Measurements from ENCODE around the gene IER3. TPM values are rescaled to one million over a fixed set of nuclear protein-coding genes. Genes with fewer than 3 reads are reported as not detected.
A peak's percentile ranks its signal among the peaks of the same experiment; 100 is the strongest.

Gene IER3
- total and polyA plus RNA-seq, 9 of the 15 experiments (the other 6 are each of a cell fraction or from before 2014, with no cell fraction given) = 1.5 to 30.0 (median 11.5) TPM

GRCh38 chr6:30719356-30719755 lies 25.0 kb downstream of the IER3 start (continued):
- TF ChIP-seq ELF1 (tag; IDR thresholded peaks at IDR 0.05) = 0 out of 2 replicates have a peak, but pooled peaks have one; percentile 19
- peak; percentile 56; the same call in 1 of the 2 replicates for TF ChIP-seq ZNF592 (IDR thresholded peaks at IDR 0.05)
- 0 out of 2 replicates have a peak, but pooled peaks have one; percentile 20 for TF ChIP-seq RFX5 (IDR thresholded peaks at IDR 0.05; ENCODE audit: low read depth, low read length)
- TF ChIP-seq COPS2 (conservative IDR thresholded peaks at IDR 0.05) = no peak
- no peak for TF ChIP-seq ZMIZ1 (IDR thresholded peaks at IDR 0.05; ENCODE audit: low read depth in 2 of 2, low read length in 2 of 2)
